Measurements from ENCODE around the gene HOXB7. TPM values are rescaled to one million over a fixed set of nuclear protein-coding genes. Genes with fewer than 3 reads are reported as not detected.
A peak's percentile ranks its signal among the peaks of the same experiment; 100 is the strongest.

HOXB7 gene
- total RNA-seq, 2 experiments from 2014 or later = 9.2 to 16.3 TPM

- ChIA-PET CTCF (ENCODE audit: unreplicated experiment) (no interaction called here), POLR2A (no interaction called here)
- BruUV-seq (replicated peaks) = no TSS peak
- Histone ChIP-seq H3K4me3 (ENCODE audit: low read depth, low read length, poor library complexity, severe bottlenecking) (no peak overlapping the region), H3K36me3 (ENCODE audit: insufficient read depth, low read length) (no peaks in the 10 kb centered on the region), H4K20me1 (ENCODE audit: insufficient read depth, low read length) (no peaks in the 10 kb centered on the region), H3K27ac (ENCODE audit: low read depth, low read length, poor library complexity, severe bottlenecking) (no peak overlapping the region), H3K9me3 (ENCODE audit: low read length) (no peaks in the 10 kb centered on the region), H3K79me2 (ENCODE audit: insufficient read depth, low read depth, low read length) (no peaks in the 10 kb centered on the region), H3K4me1 (ENCODE audit: insufficient read depth, low read length, poor library complexity, severe bottlenecking) (no peaks in the 10 kb centered on the region), H2AFZ (ENCODE audit: low read length) (no peak overlapping the region), H3K9me2 (ENCODE audit: insufficient read depth, low read length) (no peaks in the 10 kb centered on the region), H3K4me2 (ENCODE audit: low read length) (no peak overlapping the region)
- intact Hi-C loops (cut with micrococcal nuclease; ENCODE audit: unreplicated experiment) = no loop called here
- no peak for DNase-seq (ENCODE audit: low spot score)
- TF ChIP-seq CTCF (conservative IDR thresholded peaks at IDR 0.05; ENCODE audit: low read length) (no peak), EZH2phosphoT487 (IDR thresholded peaks at IDR 0.05; ENCODE audit: borderline replicate concordance, low read depth, low read length) (no peak)
Measured at GRCh38 chr17:48620461-48621139, 9.8 kb upstream of the HOXB7 start.

- TF ChIP-seq EZH2phosphoT487 (IDR thresholded peaks at IDR 0.05; ENCODE audit: borderline replicate concordance, low read depth, low read length) (no peak), CTCF (conservative IDR thresholded peaks at IDR 0.05; ENCODE audit: low read length) (no peak)
- H3K4me1 ChIP-seq (ENCODE audit: insufficient read depth, low read length, poor library complexity, severe bottlenecking) = no peaks in the 10 kb centered on the region
- H3K9me3 ChIP-seq (ENCODE audit: low read length) = no peaks in the 10 kb centered on the region
- no peak overlapping the region for H3K27ac ChIP-seq (ENCODE audit: low read depth, low read length, poor library complexity, severe bottlenecking)
- H4K20me1 ChIP-seq (ENCODE audit: insufficient read depth, low read length) = no peaks in the 10 kb centered on the region
- POLR2A ChIA-PET = no interaction called here
- H3K4me2 ChIP-seq (ENCODE audit: low read length) = no peak overlapping the region
- H3K36me3 ChIP-seq (ENCODE audit: insufficient read depth, low read length) = no peaks in the 10 kb centered on the region
- H3K4me3 ChIP-seq (ENCODE audit: low read depth, low read length, poor library complexity, severe bottlenecking) = no peak overlapping the region
- no peak for DNase-seq (ENCODE audit: low spot score)
- H3K79me2 ChIP-seq (ENCODE audit: insufficient read depth, low read depth, low read length) = no peaks in the 10 kb centered on the region
- H2AFZ ChIP-seq (ENCODE audit: low read length) = no peak overlapping the region
- intact Hi-C loops (cut with micrococcal nuclease; ENCODE audit: unreplicated experiment) = loop anchor here (5.0 kb wide), 1 partner anchor 593 kb away; no protein-coding TSS in a partner anchor
- no peaks in the 10 kb centered on the region for H3K9me2 ChIP-seq (ENCODE audit: insufficient read depth, low read length)
- CTCF ChIA-PET (ENCODE audit: unreplicated experiment) = no interaction called here
- no TSS peak for BruUV-seq (replicated peaks)
Measured at GRCh38 chr17:48619826-48620449, 9.1 kb upstream of the HOXB7 start.

- Histone ChIP-seq H3K79me2 (ENCODE audit: insufficient read depth, low read depth, low read length) (no peaks in the 10 kb centered on the region), H3K36me3 (ENCODE audit: insufficient read depth, low read length) (no peaks in the 10 kb centered on the region), H3K4me2 (ENCODE audit: low read length) (no peak overlapping the region), H3K4me1 (ENCODE audit: insufficient read depth, low read length, poor library complexity, severe bottlenecking) (no peaks in the 10 kb centered on the region), H4K20me1 (ENCODE audit: insufficient read depth, low read length) (no peaks in the 10 kb centered on the region), H3K9me3 (ENCODE audit: low read length) (no peaks in the 10 kb centered on the region), H3K9me2 (ENCODE audit: insufficient read depth, low read length) (no peaks in the 10 kb centered on the region), H3K4me3 (ENCODE audit: low read depth, low read length, poor library complexity, severe bottlenecking) (no peak overlapping the region), H2AFZ (ENCODE audit: low read length) (no peak overlapping the region), H3K27ac (ENCODE audit: low read depth, low read length, poor library complexity, severe bottlenecking) (no peak overlapping the region)
- peak; percentile 76 for DNase-seq (ENCODE audit: low spot score)
- peak; percentile 99 for TF ChIP-seq CTCF (conservative IDR thresholded peaks at IDR 0.05; ENCODE audit: low read length)
- no peak for TF ChIP-seq EZH2phosphoT487 (IDR thresholded peaks at IDR 0.05; ENCODE audit: borderline replicate concordance, low read depth, low read length)
- ChIA-PET POLR2A (no interaction called here), CTCF (ENCODE audit: unreplicated experiment) (no interaction called here)
- no TSS peak for BruUV-seq (replicated peaks)
- intact Hi-C loops (cut with micrococcal nuclease; ENCODE audit: unreplicated experiment) = loop anchor here (1.0 to 5.0 kb wide), 2 partner anchors 311 to 591 kb away; no protein-coding TSS in a partner anchor
Measured at GRCh38 chr17:48618256-48618896, 7.6 kb upstream of the HOXB7 start.

Data from OCI-LY7 (cell line).